GM10266 (cell line): ENCODE measurements around the gene C11orf87.

Source experiments
- DNase-seq: peaks from one replicate; pipeline ENCODE4 v3.0.0; 2012; ENCODE audit errors: extremely low spot score
- TF ChIP-seq, protein P1 (sequence below): IDR thresholded peaks from 2 replicates; pipeline ENCODE4 v1.5.1; 2012; ENCODE audit warnings: mild to moderate bottlenecking, low read depth; ENCODE audit not compliant: control insufficient read depth, insufficient read depth; ENCODE audit errors: missing control alignments

Gene C11orf87

DNA sequence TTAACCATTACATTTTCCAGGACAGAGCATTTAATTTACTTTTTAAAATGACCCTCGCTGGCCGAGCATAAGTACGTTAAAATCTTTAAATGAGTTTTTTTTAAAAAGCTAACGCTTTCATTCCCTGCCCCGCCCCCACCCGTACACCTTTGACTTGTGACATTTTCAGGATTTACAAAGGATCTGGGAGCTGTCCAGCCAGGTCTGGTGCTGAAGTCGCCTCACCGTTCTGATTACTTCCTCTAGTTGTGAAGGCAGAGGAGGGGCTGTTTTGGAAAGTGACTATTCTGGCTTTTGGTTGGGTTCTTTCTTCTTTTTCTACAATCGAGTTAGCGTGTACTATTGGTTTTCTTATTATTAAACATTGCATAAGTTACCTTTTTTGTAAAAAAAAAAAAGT is 2.9 kb downstream of the C11orf87 start:
- TF ChIP-seq, protein P1, sequence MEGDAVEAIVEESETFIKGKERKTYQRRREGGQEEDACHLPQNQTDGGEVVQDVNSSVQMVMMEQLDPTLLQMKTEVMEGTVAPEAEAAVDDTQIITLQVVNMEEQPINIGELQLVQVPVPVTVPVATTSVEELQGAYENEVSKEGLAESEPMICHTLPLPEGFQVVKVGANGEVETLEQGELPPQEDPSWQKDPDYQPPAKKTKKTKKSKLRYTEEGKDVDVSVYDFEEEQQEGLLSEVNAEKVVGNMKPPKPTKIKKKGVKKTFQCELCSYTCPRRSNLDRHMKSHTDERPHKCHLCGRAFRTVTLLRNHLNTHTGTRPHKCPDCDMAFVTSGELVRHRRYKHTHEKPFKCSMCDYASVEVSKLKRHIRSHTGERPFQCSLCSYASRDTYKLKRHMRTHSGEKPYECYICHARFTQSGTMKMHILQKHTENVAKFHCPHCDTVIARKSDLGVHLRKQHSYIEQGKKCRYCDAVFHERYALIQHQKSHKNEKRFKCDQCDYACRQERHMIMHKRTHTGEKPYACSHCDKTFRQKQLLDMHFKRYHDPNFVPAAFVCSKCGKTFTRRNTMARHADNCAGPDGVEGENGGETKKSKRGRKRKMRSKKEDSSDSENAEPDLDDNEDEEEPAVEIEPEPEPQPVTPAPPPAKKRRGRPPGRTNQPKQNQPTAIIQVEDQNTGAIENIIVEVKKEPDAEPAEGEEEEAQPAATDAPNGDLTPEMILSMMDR: no peak
- DNase-seq: no peak

DNA sequence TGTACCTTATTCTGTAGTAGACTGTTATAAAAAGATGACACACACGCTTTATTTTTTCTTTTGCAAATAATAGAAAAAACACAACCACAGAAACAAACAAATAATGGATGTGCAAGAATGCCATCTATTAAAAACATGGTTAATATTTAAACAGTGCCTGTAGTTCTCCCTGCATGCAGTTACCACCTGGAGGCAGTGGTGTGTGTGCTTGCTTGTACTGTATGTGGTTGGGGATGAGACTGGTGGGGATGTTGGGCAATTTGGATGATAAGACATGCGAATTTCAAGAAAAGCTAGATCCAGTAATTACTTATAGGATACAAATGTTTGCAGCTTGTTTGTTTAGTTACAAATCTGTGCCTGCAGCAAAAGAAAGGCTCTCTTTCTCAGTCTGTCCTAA is 3.6 kb downstream of the C11orf87 start:
- TF ChIP-seq, protein P1: no peak
- DNase-seq: no peak

DNA sequence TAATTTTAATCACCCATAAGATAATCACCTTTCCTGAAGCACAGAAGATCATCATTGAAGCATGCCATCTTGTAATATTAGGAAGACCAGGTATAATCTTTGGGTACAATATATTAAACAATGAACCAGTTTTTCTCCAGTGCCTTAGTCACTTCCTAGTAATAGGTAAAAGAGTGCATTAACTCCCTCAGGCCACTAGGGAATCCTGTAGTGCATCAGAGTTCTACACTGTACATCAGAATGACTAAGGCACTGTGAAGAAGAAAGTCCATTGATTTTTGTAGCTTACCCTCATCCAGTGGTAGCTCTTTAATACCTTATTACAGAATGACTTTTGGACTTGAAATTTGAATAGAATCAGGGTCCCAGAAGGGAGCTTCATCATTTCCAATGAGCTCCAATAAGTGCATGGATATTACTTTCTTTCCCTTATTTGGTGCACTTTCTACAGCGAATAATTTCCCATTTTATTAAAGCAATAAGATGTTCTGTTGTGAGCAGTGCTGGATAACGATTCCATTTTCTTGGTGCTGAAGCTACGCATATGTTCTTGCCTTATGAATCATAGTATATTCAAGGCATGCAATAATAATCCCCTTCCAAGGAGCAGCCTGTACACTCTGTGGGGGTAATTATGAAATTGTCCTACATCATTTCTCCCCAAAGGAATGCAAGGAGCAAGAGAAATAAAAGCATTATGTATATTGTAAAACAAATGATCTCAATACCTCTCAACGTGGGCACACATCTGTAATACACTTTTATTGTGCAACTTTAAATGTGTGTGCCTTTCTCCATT is 4.7 kb downstream of the C11orf87 start:
- no peak for DNase-seq
- TF ChIP-seq, protein P1: no peak

DNA sequence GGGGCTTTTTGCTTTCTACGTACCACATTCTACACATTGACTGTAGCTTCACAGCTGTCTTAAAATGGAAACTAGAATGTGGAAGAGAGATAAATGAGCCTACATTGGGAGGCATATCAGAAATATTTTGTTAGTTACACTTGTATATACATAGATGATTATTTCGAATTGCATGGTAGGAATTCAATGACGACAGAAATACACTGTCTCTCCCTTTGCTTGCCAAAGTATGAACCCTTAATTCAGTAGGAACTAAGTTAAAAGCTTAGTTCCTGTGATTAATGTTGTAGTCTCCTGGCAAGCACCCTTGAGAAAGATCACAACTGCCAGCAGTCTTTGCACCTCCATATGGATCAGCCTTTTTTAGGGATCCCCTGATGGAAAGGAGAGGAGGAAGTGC is 10.1 kb downstream of the C11orf87 start:
- TF ChIP-seq, protein P1: no peak
- no peak for DNase-seq

DNA sequence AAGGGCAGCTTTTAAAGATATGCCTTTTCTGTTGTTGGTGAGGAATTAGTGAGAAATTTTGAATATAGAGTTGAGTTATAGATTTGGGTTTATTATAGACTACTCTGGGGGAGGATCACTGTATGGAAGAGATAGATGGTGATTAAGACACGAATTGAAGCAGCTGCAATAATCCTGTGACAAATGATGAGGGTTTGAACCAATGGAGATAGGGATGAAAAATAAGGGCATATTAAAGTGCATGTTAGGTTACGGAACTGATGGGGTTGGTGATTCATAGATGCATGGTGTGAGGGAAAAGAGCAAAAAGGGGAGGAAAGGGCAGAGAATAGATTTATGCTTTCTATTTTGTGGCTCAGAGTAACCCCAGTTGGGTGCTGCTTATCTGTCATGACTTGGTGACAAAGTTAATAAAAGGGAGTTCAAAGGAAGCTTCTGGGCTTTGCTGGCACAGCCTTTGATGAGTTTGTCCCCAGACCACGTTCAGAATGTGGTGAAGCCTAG is 11.8 kb downstream of the C11orf87 start:
- TF ChIP-seq, protein P1: no peak
- no peak for DNase-seq

DNA sequence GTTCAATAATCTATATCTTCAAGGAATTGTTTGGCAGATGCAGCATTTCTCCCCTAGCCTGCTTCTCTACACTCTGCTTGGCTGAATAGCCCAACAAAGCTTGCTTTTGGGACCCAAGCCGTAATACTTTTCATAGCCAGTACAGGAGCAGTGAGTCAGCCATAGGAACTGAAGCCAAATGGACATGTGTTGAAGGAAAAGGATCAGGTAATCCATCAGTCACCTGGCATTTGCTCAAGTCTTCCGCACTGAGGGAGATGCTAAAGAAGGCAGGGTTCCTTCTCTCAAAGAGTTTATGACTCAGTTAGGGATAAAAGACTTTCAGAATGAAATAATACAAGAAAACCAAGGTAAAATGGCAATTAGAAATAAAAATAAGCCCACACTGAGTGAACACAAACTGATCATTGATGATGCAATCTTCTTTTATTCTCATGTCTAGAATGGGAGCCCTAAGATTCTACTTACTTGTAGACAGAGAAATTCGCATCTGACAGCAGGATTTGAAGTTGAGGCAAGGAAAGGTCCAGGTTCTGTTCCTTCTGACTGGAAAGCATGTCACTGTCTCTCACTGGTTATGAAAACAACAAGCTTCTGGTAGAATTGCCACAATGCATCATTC is 13.2 kb downstream of the C11orf87 start:
- TF ChIP-seq, protein P1: no peak
- no peak for DNase-seq

DNA sequence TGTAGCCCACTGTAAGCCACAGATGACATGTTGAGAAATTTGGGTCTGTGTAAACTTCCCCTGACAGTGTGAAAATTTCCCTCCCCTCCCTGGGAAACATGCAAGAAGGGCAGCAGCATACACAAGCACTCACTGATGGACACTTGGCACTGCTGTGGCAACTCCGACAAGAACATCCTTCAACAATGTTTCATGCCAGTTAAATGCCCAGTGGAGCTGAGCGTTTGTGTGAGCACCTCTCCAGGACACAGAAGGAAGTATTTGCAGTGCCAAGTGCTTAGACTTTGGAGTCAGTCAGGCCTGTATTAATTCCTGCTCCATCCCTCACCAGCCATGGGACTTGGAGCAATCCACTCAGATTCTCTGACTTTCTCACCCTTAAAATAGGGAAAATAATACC is 17.7 kb downstream of the C11orf87 start:
- no peak for DNase-seq
- TF ChIP-seq, protein P1: no peak
